Activated CD8-positive, alpha-beta memory T cell treated with anti-CD3 and anti-CD28 coated beads for 24 hours (primary cell): ENCODE data around the gene EBF4.

Source experiments
- DNase-seq: peaks from one replicate; pipeline ENCODE4 v3.0.0-alpha.2; 2020

The EBF4 gene

GRCh38 chr20:2760297-2760951 lies 67.8 kb downstream of the EBF4 start:
- peak; percentile 24 for DNase-seq

- no peak for DNase-seq
Measured at GRCh38 chr20:2760952-2761305, 68.3 kb downstream of the EBF4 start.

GRCh38 chr20:2761885-2762284 lies 69.3 kb downstream of the EBF4 start:
- peak; percentile 21 for DNase-seq

GRCh38 chr20:2762578-2763131 lies 70.1 kb downstream of the EBF4 start:
- peak; percentile 30 for DNase-seq

- DNase-seq: peak; percentile 11
Measured at GRCh38 chr20:2763186-2763585, 70.6 kb downstream of the EBF4 start.

- DNase-seq: no peak
Measured at GRCh38 chr20:2767768-2768631, 75.4 kb downstream of the EBF4 start.

GRCh38 chr20:2768632-2769015 lies 76.0 kb downstream of the EBF4 start:
- DNase-seq: no peak

GRCh38 chr20:2770091-2770490 lies 77.5 kb downstream of the EBF4 start:
- DNase-seq: peak; percentile 38

GRCh38 chr20:2771631-2772080 lies 79.1 kb downstream of the EBF4 start:
- DNase-seq: peak; percentile 54

- no peak for DNase-seq
Measured at GRCh38 chr20:2773812-2774211, 81.2 kb downstream of the EBF4 start.

GRCh38 chr20:2775139-2775538 lies 82.6 kb downstream of the EBF4 start:
- DNase-seq: no peak

- DNase-seq: no peak
Measured at GRCh38 chr20:2778602-2779321, 86.2 kb downstream of the EBF4 start.

GRCh38 chr20:2780948-2781347 lies 88.4 kb downstream of the EBF4 start:
- DNase-seq: peak; percentile 3

GRCh38 chr20:2783908-2784566 lies 91.5 kb downstream of the EBF4 start:
- no peak for DNase-seq

GRCh38 chr20:2793471-2793870 lies 100.9 kb downstream of the EBF4 start:
- DNase-seq: no peak

- DNase-seq: no peak
Measured at GRCh38 chr20:2794202-2794748, 101.7 kb downstream of the EBF4 start.

- no peak for DNase-seq
Measured at GRCh38 chr20:2794866-2795447, 102.4 kb downstream of the EBF4 start.

- no peak for DNase-seq
Measured at GRCh38 chr20:2795451-2795850, 102.9 kb downstream of the EBF4 start.

GRCh38 chr20:2796011-2796660 lies 103.6 kb downstream of the EBF4 start:
- DNase-seq: no peak

- no peak for DNase-seq
Measured at GRCh38 chr20:2797136-2797983, 104.8 kb downstream of the EBF4 start.
